GM23248 (cell line): ENCODE results near the gene TADA3. TPM values are rescaled to one million over a fixed set of nuclear protein-coding genes. Genes with fewer than 3 reads are reported as not detected.

ENCODE experiments used
- DNase-seq: peaks from one replicate; pipeline ENCODE4 v3.0.0-alpha.2; 2015
- H2AFZ ChIP-seq: fragments of 200-600 bp; sonication (generic); 2 replicates; pipeline ENCODE4 v1.6.1; 2016; ENCODE audit warnings: antibody characterized with exemption
- H3F3A ChIP-seq: fragments of 200-600 bp; sonication (generic); 2 replicates; pipeline ENCODE4 v1.6.1; 2016; ENCODE audit warnings: mild to moderate bottlenecking, antibody characterized with exemption, mixed run types; ENCODE audit not compliant: insufficient read depth
- H3K27ac ChIP-seq: fragments of 200-600 bp; sonication (generic); 2 replicates; pipeline ENCODE4 v1.5.1; 2016; ENCODE audit warnings: mild to moderate bottlenecking
- H3K27me3 ChIP-seq: fragments of 200-600 bp; sonication (generic); replicated peaks from 2 replicates; pipeline ENCODE4 v1.6.1; 2016; ENCODE audit warnings: mild to moderate bottlenecking; ENCODE audit not compliant: insufficient read depth
- H3K36me3 ChIP-seq: fragments of 200-600 bp; sonication (generic); 2 replicates; pipeline ENCODE4 v1.6.1; 2016; ENCODE audit warnings: low read depth, mild to moderate bottlenecking
- H3K4me1 ChIP-seq: fragments of 200-600 bp; sonication (generic); 2 replicates; pipeline ENCODE4 v1.6.1; 2016; ENCODE audit warnings: mild to moderate bottlenecking; ENCODE audit not compliant: insufficient read depth
- H3K4me2 ChIP-seq: fragments of 200-600 bp; sonication (generic); one replicate; pipeline ENCODE4 v1.6.1; 2016; ENCODE audit warnings: mild to moderate bottlenecking; ENCODE audit not compliant: unreplicated experiment
- H3K4me3 ChIP-seq: fragments of 200-600 bp; sonication (generic); 2 replicates; pipeline ENCODE4 v1.5.1; 2016; ENCODE audit warnings: mild to moderate bottlenecking
- H3K79me2 ChIP-seq: fragments of 200-600 bp; sonication (generic); 2 replicates; pipeline ENCODE4 v1.6.1; 2016; ENCODE audit warnings: mild to moderate bottlenecking; ENCODE audit not compliant: insufficient read depth
- H3K9ac ChIP-seq: fragments of 200-600 bp; sonication (generic); 2 replicates; pipeline ENCODE4 v1.6.1; 2016; ENCODE audit warnings: mild to moderate bottlenecking
- H3K9me2 ChIP-seq: fragments of 200-600 bp; sonication (generic); 2 replicates; pipeline ENCODE4 v1.6.1; 2016; ENCODE audit warnings: mixed run types, mild to moderate bottlenecking, moderate library complexity; ENCODE audit not compliant: insufficient read depth
- H3K9me3 ChIP-seq: fragments of 200-600 bp; sonication (generic); one replicate; pipeline ENCODE4 v1.6.1; 2017; ENCODE audit warnings: low read depth
- H4K20me1 ChIP-seq: fragments of 200-600 bp; sonication (generic); 2 replicates; pipeline ENCODE4 v1.6.0; 2016; ENCODE audit not compliant: insufficient read depth
- EZH2 ChIP-seq: fragments of 200-600 bp; sonication (generic); IDR thresholded peaks from 2 replicates; pipeline ENCODE4 v1.6.1; 2018; ENCODE audit warnings: antibody characterized with exemption, mild to moderate bottlenecking; ENCODE audit not compliant: insufficient read depth, poor library complexity, severe bottlenecking
- EZH2phosphoT487 ChIP-seq: fragments of 200-600 bp; sonication (generic); IDR thresholded peaks from 2 replicates; pipeline ENCODE4 v1.6.1; 2018; ENCODE audit warnings: antibody characterized with exemption, moderate library complexity, mild to moderate bottlenecking, low read depth; ENCODE audit not compliant: insufficient read depth
- WGBS, 2 experiments: methylation state at CpG; one replicate each; pipeline ENCODE4 v1.1.6; 2015 to 2017; ENCODE audit warnings: low lambda C conversion rate in 2 of 2, low coverage in 1 of 2; ENCODE audit errors: missing lambda C conversion rate in 2 of 2; 5-methylcytosine and 5-hydroxymethylcytosine counted together
- in situ Hi-C: fragments of 300-500 bp; cut with MboI; formaldehyde crosslinking; loops from 2 replicates; pipeline ENCODE4 v1.15.0; 2020
- polyA plus RNA-seq: library from polyadenylated mRNA; unstranded; fragments of >200 nt; fragmentation: Nextera tagmentation; extraction: Ambion mirVana; gene quantifications from 2 replicates; pipeline ENCODE4 v1.2.1, GENCODE V29; 2016
- total RNA-seq: library from RNA; depleted of rRNA; stranded (reverse); fragments of >200 nt; shearing (Covaris generic); gene quantifications from 2 replicates; pipeline ENCODE4 v1.2.3, GENCODE V29; 2014

The TADA3 gene
- total and polyA plus RNA-seq, 2 experiments from 2014 or later = 85.1 to 135 TPM

GRCh38 chr3:9791790-9792404 is 376 bp downstream of the TADA3 start:
- 15 to 19% methylated on average over 11 to 14 of the region's 14 CpGs for WGBS, 2 experiments

GRCh38 chr3:9791127-9791526 is 1.1 kb downstream of the TADA3 start:
- Histone ChIP-seq H3F3A (peaks cover 5% of the 10 kb centered on the region), H3K4me2 (peak overlapping the region; percentile 97), H3K9ac (peak overlapping the region; percentile 99; the same call in 1 of the 2 replicates), H3K9me2 (no peaks in the 10 kb centered on the region), H3K9me3 (no peaks in the 10 kb centered on the region), H3K27me3 (no peaks in the 10 kb centered on the region), H4K20me1 (no peaks in the 10 kb centered on the region), H3K4me1 (peaks cover 13% of the 10 kb centered on the region), H2AFZ (no peak overlapping the region), H3K36me3 (peaks cover 21% of the 10 kb centered on the region), H3K27ac (no peak overlapping the region), H3K4me3 (peak overlapping the region; percentile 99), H3K79me2 (peaks cover 61% of the 10 kb centered on the region)
- no peak for DNase-seq
- 94% methylated on average over 11 of the region's 11 CpGs for WGBS, 2 experiments
- TF ChIP-seq EZH2 = no peak
- TF ChIP-seq EZH2phosphoT487 = no peak
- in situ Hi-C loops = no loop called here

More at GRCh38 chr3:9791790-9792404, 376 bp downstream of the TADA3 start:
- H3F3A ChIP-seq = peaks cover 5% of the 10 kb centered on the region
- DNase-seq = no peak
- TF ChIP-seq EZH2 = no peak
- no peak for TF ChIP-seq EZH2phosphoT487
- H4K20me1 ChIP-seq = no peaks in the 10 kb centered on the region
- peaks cover 13% of the 10 kb centered on the region for H3K4me1 ChIP-seq
- peak overlapping the region; percentile 99 for H3K9ac ChIP-seq
- H3K4me3 ChIP-seq = peak overlapping the region; percentile 99
- peak overlapping the region; percentile 79 for H2AFZ ChIP-seq
- H3K27ac ChIP-seq = peak overlapping the region; percentile 90
- H3K79me2 ChIP-seq = peaks cover 69% of the 10 kb centered on the region
- H3K4me2 ChIP-seq = peak overlapping the region; percentile 97
- H3K9me3 ChIP-seq = no peaks in the 10 kb centered on the region
- H3K9me2 ChIP-seq = no peaks in the 10 kb centered on the region
- in situ Hi-C loops = no loop called here
- peaks cover 13% of the 10 kb centered on the region for H3K36me3 ChIP-seq
- no peaks in the 10 kb centered on the region for H3K27me3 ChIP-seq

GRCh38 chr3:9787714-9788113 is 4.6 kb downstream of the TADA3 start:
- Histone ChIP-seq H3K27me3 (no peaks in the 10 kb centered on the region), H3K27ac (no peak overlapping the region), H3K79me2 (peaks cover 29% of the 10 kb centered on the region), H4K20me1 (no peaks in the 10 kb centered on the region), H3K9me3 (no peaks in the 10 kb centered on the region), H3K4me2 (no peak overlapping the region), H3K4me1 (peaks cover 6% of the 10 kb centered on the region), H3K9me2 (no peaks in the 10 kb centered on the region), H3K4me3 (no peak overlapping the region), H3K9ac (no peak overlapping the region), H2AFZ (no peak overlapping the region), H3F3A (no peaks in the 10 kb centered on the region; the same call in 1 of the 2 replicates), H3K36me3 (peaks cover 31% of the 10 kb centered on the region)
- in situ Hi-C loops = no loop called here
- 68 to 72% methylated on average over 6 of the region's 6 CpGs for WGBS, 2 experiments
- no peak for DNase-seq
- TF ChIP-seq EZH2phosphoT487 (no peak), EZH2 (no peak)

GRCh38 chr3:9786825-9787669 is 5.2 kb downstream of the TADA3 start:
- Histone ChIP-seq H3F3A (no peaks in the 10 kb centered on the region; the same call in 1 of the 2 replicates), H3K4me2 (no peak overlapping the region), H3K36me3 (peaks cover 38% of the 10 kb centered on the region), H3K9me2 (no peaks in the 10 kb centered on the region), H3K79me2 (peaks cover 27% of the 10 kb centered on the region), H2AFZ (no peak overlapping the region), H3K9me3 (no peaks in the 10 kb centered on the region), H3K4me3 (no peak overlapping the region), H3K4me1 (peaks cover 6% of the 10 kb centered on the region), H4K20me1 (no peaks in the 10 kb centered on the region), H3K27me3 (no peaks in the 10 kb centered on the region), H3K9ac (no peak overlapping the region), H3K27ac (no peak overlapping the region)
- TF ChIP-seq EZH2 = no peak
- no peak for TF ChIP-seq EZH2phosphoT487
- in situ Hi-C loops = no loop called here
- 91 to 92% methylated on average over 13 of the region's 13 CpGs for WGBS, 2 experiments
- DNase-seq = peak; percentile 31
